ENCODE results near the gene IL1RAPL1. TPM values are rescaled to one million over a fixed set of nuclear protein-coding genes. Genes with fewer than 3 reads are reported as not detected.

Gene IL1RAPL1
- total RNA-seq, 2 donors from 2014 or later: 0.66 to 1.1 TPM

GRCh38 chrX:29382811-29383210 lies 795.6 kb downstream of the IL1RAPL1 start:
- Histone ChIP-seq H3K36me3 (ENCODE audit: control insufficient read depth, insufficient read depth, low read length) (no peaks in the 10 kb centered on the region), H3K9me3 (ENCODE audit: control insufficient read depth, low read length) (no peaks in the 10 kb centered on the region), H3K27ac (ENCODE audit: low read depth, low read length) (no peak overlapping the region), H3K27me3 (ENCODE audit: control insufficient read depth, insufficient read depth, low read length, poor library complexity, severe bottlenecking) (no peaks in the 10 kb centered on the region), H3K4me1 (ENCODE audit: control insufficient read depth, insufficient read depth, low read length) (no peaks in the 10 kb centered on the region), H3K9ac (ENCODE audit: extremely low read depth, low read length, poor library complexity, severe bottlenecking) (no peak overlapping the region), H3K4me3 (ENCODE audit: low read length) (no peak overlapping the region)
- Mint-ChIP-seq H3K4me3 (no peak overlapping the region), H3K27me3 (ENCODE audit: insufficient read depth) (no peaks in the 10 kb centered on the region), H3K36me3 (ENCODE audit: low read depth) (no peaks in the 10 kb centered on the region), H3K9me3 (no peaks in the 10 kb centered on the region), H3K4me1 (peaks cover 1% of the 10 kb centered on the region), H3K27ac (no peak overlapping the region)
- DNase-seq: no peak
- no peak for TF ChIP-seq CTCF (conservative IDR thresholded peaks at IDR 0.05)

GRCh38 chrX:29388509-29388908 lies 801.3 kb downstream of the IL1RAPL1 start:
- no peak for DNase-seq
- TF ChIP-seq CTCF (conservative IDR thresholded peaks at IDR 0.05): no peak
- Histone ChIP-seq H3K9me3 (ENCODE audit: control insufficient read depth, low read length) (no peaks in the 10 kb centered on the region), H3K4me1 (ENCODE audit: control insufficient read depth, insufficient read depth, low read length) (no peaks in the 10 kb centered on the region), H3K27me3 (ENCODE audit: control insufficient read depth, insufficient read depth, low read length, poor library complexity, severe bottlenecking) (no peaks in the 10 kb centered on the region), H3K27ac (ENCODE audit: low read depth, low read length) (no peak overlapping the region), H3K36me3 (ENCODE audit: control insufficient read depth, insufficient read depth, low read length) (no peaks in the 10 kb centered on the region), H3K9ac (ENCODE audit: extremely low read depth, low read length, poor library complexity, severe bottlenecking) (no peak overlapping the region), H3K4me3 (ENCODE audit: low read length) (no peak overlapping the region)
- Mint-ChIP-seq H3K27me3 (ENCODE audit: insufficient read depth) (no peaks in the 10 kb centered on the region), H3K4me1 (peaks cover 5% of the 10 kb centered on the region), H3K27ac (no peak overlapping the region), H3K9me3 (no peaks in the 10 kb centered on the region), H3K4me3 (no peak overlapping the region), H3K36me3 (ENCODE audit: low read depth) (no peaks in the 10 kb centered on the region)
- 80% methylated on average over 1 of the region's 1 CpG; no CpG with 5 or more reads in 1 of the 2 experiments for WGBS, 2 experiments (ENCODE audit: insufficient coverage in 1 of 2, insufficient read length in 1 of 2)

GRCh38 chrX:29397506-29397905 lies 810.3 kb downstream of the IL1RAPL1 start:
- Histone ChIP-seq H3K9me3 (ENCODE audit: control insufficient read depth, low read length) (no peaks in the 10 kb centered on the region), H3K4me3 (ENCODE audit: low read length) (no peak overlapping the region), H3K9ac (ENCODE audit: extremely low read depth, low read length, poor library complexity, severe bottlenecking) (no peak overlapping the region), H3K27me3 (ENCODE audit: control insufficient read depth, insufficient read depth, low read length, poor library complexity, severe bottlenecking) (no peaks in the 10 kb centered on the region), H3K27ac (ENCODE audit: low read depth, low read length) (no peak overlapping the region), H3K4me1 (ENCODE audit: control insufficient read depth, insufficient read depth, low read length) (no peaks in the 10 kb centered on the region), H3K36me3 (ENCODE audit: control insufficient read depth, insufficient read depth, low read length) (no peaks in the 10 kb centered on the region)
- Mint-ChIP-seq H3K4me3 (no peak overlapping the region), H3K27ac (peak overlapping the region; percentile 42), H3K27me3 (ENCODE audit: insufficient read depth) (no peaks in the 10 kb centered on the region), H3K4me1 (peaks cover 2% of the 10 kb centered on the region), H3K9me3 (no peaks in the 10 kb centered on the region), H3K36me3 (ENCODE audit: low read depth) (no peaks in the 10 kb centered on the region)
- no peak for TF ChIP-seq CTCF (conservative IDR thresholded peaks at IDR 0.05)
- DNase-seq: no peak
